ENCODE measurements around the gene TLR2.
"Not testable (repeated sequence)": the region's sequence is repeated elsewhere in the genome, so short reads cannot be mapped to it uniquely, and the experiment has no call there.

TLR2 gene

DNA sequence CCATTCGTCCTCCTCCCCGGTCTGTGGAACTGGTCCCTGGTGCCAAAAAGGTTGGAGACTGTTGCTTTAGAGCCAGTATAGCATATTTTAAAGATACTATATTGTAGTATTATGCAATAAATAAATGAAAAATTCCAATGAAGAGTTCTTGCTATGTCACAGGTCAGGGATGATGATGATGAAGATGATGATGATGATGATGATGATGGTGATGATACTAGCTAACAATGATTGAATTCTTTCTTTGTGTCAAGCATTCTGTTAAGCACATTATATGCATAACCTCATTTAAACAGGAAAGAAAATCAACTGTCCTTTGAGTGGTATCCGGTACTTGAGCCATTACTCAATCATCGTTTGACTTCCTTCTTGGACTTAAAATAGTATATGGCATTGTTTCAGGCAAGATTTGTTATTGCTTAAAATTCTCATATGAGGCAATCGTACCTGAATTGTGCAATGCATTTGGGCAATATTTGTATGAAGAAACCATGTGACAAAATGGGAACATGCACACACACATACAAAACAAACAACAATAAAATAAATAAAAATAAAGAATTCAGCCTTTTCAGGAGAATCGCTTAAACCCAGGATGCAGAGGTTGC is 22.8 kb upstream of the TLR2 start:
- no peak for DNase-seq

- DNase-seq = no peak
Measured at GRCh38 chr4:153661908-153662307, 22.2 kb upstream of the TLR2 start.

DNA sequence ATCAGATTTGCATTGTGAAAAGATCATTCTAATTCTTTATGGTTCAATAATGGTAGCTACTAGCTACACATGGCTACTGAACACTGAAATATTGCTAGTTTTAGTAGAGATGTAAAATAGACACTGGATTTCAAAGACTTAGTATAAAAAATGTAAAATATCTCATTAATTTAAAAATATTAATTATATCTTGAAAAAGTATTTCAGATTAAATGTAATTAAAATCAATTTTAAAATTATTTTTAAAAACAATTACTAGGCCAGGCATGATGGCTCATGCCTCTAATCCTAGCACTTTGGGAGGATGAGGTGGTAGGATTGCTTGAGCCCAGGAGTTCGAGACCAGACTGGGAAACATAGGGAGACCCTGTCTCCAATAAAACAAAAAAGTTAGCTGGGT is 20.4 kb upstream of the TLR2 start:
- DNase-seq = no peak

GRCh38 chr4:153666505-153666904 is 17.6 kb upstream of the TLR2 start:
- not testable (repeated sequence) for DNase-seq

DNA sequence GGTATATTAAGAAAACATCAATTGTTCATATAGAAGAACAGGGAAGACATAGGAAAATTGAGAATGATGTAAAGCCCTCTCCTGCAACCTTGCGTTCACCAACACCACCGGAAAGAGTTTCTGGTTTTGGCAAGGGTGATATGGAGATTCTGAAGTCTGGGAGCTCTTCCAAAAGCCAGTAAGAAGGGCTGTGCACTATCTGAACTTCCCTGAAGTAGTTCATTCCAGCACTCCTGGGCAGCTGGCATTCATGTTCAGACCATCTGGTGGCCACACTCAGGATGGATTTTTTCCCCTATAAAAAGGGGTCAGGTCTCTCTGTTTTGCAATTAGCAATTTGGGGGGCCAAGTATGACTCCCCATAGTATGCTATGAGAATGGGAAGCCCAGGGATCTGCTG is 15.4 kb upstream of the TLR2 start:
- no peak for DNase-seq

- no peak for DNase-seq
Measured at GRCh38 chr4:153669838-153670237, 14.2 kb upstream of the TLR2 start.

DNA sequence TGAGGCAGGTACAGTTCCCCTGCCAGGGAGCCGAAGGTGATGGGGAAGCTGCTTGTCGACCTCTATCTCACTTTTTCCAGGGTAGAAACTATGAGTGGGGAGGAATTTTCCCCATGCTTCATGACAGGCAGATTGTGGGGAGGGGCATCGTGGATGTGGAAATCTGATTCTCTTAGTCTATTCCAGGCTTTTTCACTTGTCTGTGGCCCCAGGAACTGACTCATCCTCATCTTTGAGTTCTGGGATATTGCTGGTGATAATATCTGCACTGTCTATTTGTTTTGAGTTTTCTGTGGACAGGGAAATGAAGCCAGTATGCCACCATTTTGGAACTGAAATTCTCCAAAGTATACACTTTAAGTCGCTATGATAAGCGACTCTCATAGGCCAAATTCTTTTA is 7.6 kb upstream of the TLR2 start:
- DNase-seq = no peak

- no peak for DNase-seq
Measured at GRCh38 chr4:153676984-153677383, 7.1 kb upstream of the TLR2 start.

DNA sequence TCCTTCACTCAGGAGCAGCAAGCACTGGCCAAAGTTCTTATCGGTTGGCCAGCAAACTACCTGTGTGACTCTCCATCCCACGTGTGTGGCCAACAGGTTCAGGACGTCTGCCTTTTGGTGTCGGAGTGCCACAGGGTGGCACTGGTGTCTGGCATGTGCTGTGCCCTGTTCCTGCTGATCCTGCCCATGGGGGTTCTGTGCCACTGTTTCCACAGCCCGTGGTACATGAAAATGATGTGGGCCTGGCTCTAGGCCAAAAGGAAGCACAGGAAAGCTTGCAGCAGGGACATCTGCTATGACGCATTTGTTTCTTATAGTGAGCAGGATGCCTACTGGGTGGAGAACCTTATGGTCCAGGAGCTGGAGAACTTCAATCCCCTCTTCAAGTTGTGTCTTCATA is 4.6 kb upstream of the TLR2 start:
- DNase-seq = no peak

- DNase-seq = no peak
Measured at GRCh38 chr4:153683763-153684181, 308 bp upstream of the TLR2 start.

DNA sequence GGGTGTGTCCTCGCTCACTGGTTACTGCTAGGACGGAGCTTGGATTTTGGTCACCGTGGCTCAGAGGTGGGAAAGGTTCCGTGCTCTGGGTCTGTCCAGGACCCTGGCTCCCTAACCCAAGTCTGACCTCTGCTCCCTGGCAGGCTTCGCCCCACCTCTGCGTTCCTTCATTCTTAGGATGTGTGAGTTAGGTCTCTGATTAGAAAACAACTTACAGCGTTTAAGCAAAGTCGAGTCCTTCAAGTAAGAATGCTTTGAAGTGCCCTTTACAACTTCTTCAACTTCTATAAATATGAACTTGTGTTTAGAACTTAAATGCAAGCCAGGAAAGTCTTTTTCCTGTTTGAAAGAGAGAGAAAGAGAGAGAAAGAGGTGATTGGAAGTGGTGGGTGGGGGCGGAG is 891 bp downstream of the TLR2 start:
- no peak for DNase-seq

- no peak for DNase-seq
Measured at GRCh38 chr4:153704522-153704921, 20.4 kb downstream of the TLR2 start.

GRCh38 chr4:153705743-153706468 is 21.8 kb downstream of the TLR2 start:
- no peak for DNase-seq

DNA sequence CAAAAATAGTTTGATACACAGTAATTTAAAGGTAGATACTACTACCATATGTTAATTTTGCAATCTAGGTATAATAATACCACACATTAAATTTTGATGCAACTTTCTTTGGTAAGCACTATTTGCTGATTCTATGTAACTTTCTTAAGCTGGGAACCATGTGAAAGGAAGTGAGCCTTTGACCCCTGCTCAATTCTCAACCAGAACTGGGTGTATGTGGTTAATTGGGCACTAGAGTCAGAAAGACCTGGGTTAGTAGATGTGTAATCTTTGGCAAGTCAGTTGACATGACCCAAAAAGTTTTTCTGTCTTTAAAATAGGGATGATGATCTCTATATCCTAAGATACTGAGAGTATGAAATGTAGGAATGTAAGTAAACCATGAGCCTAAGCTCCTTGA is 22.4 kb downstream of the TLR2 start:
- no peak for DNase-seq

- no peak for DNase-seq
Measured at GRCh38 chr4:153710681-153711080, 26.6 kb downstream of the TLR2 start.

DNA sequence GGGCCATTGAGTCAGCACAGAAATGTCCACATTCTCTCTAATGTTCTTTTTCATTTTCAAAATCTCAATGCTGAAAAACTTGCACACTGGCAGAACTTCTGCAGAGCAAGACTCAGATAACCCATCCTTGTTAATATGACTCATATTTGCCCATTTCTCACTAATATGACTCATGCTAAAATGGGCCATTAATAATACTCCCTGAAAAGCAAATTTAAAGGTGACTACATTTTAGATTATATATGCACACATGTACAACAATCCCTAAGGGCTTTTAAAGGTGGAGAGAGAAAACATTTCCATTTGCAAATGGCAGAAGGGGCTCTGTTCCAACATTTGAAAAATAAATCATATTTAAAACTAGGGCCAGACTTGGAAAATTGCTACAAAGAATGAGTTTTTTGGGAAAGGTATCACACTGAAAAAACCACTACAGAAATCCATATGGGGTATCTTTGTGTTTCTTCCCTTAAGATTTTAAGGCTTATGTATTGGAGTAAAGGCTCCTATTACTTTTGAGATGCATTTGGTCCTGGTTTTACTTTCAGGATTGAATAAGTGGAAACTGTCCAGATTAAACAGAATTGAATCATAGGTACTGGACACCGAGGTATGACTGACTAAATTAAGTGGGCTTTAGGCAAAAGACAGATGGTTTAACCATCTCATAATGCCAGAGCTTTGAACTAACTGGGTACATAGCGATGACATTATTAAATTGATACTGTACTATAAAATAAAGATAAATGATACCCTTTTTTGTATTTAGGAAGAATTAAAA is 30.0 kb downstream of the TLR2 start:
- no peak for DNase-seq

DNA sequence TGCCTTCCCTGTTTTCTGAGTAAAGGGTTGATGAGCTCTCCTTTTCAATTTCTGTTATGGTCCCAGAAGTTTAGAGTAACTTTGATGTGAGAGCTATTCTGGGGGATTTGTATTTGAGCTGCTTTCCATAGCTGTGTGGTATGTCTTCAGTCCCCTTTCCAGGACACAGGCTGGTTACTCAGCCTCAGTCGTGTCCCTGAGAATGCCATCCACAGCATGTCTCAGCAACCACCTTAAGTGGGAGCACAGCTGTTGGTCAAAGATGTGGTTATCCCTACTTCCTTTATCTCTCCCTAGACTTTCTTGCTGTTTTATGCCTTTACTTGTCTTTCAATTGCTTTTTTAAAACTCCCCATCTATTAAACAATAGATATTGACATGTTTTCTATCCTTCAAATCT is 38.0 kb downstream of the TLR2 start:
- no peak for DNase-seq

- no peak for DNase-seq
Measured at GRCh38 chr4:153724606-153725005, 40.5 kb downstream of the TLR2 start.

GRCh38 chr4:153725136-153725830 is 41.2 kb downstream of the TLR2 start:
- DNase-seq = no peak

- no peak for DNase-seq
Measured at GRCh38 chr4:153725831-153726154, 41.7 kb downstream of the TLR2 start.

GRCh38 chr4:153728151-153728550 is 44.1 kb downstream of the TLR2 start:
- DNase-seq = no peak

- DNase-seq = no peak
Measured at GRCh38 chr4:153728660-153729059, 44.6 kb downstream of the TLR2 start.

- DNase-seq = no peak
Measured at GRCh38 chr4:153729895-153730294, 45.8 kb downstream of the TLR2 start.

DNA sequence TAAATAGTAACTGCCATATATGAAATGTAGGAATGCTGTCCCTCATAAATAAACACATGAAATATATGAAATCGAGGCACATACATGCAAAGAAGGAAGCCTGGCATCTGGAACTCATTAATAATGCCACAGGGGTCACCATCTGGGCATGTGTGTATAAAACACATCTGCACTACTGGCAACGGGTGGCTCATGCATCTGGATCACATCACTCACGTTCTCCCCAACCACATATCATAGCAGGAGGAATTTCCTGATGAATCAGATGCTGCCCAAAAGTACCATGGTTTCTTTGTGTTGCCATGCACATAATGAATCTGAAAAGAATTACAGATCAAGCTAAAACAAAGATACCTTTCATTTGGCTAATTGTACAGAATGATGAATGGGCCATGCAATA is 47.2 kb downstream of the TLR2 start:
- no peak for DNase-seq
